HCT116 (cell line): ENCODE measurements around the gene SPTBN1. TPM values are rescaled to one million over a fixed set of nuclear protein-coding genes. Genes with fewer than 3 reads are reported as not detected.

Experiments
- total RNA-seq: library from RNA; stranded (reverse); gene quantifications from one replicate; pipeline ENCODE4 v1.2.1, GENCODE V29; 2021; ENCODE audit not compliant: unreplicated experiment

Gene SPTBN1
- total RNA-seq, 1 experiment from 2014 or later: 84.4 TPM

Other genes with a start within 250 kb of the SPTBN1 start
- gene TSPYL6, start 200.1 kb upstream of the SPTBN1 start, total RNA-seq: not detected